Activated naive CD8-positive, alpha-beta T cell treated with anti-CD3 and anti-CD28 coated beads for 36 hours (primary cell): Measurements from ENCODE around the gene WFDC10B. TPM values are rescaled to one million over a fixed set of nuclear protein-coding genes. Genes with fewer than 3 reads are reported as not detected.
"Not testable (repeated sequence)": the region's sequence is repeated elsewhere in the genome, so short reads cannot be mapped to it uniquely, and the experiment has no call there.

Source experiments
- DNase-seq: peaks from one replicate; pipeline ENCODE4 v3.0.0; 2021
- H3K27ac Mint-ChIP-seq: one replicate; pipeline ENCODE4 v1.8.0; 2022; ENCODE audit warnings: mild to moderate bottlenecking, moderate library complexity, mixed read lengths
- H3K27me3 Mint-ChIP-seq: one replicate; pipeline ENCODE4 v1.8.0; 2022; ENCODE audit warnings: mild to moderate bottlenecking, mixed read lengths
- H3K36me3 Mint-ChIP-seq: one replicate; pipeline ENCODE4 v1.8.0; 2021; ENCODE audit warnings: mild to moderate bottlenecking, mixed read lengths
- H3K4me1 Mint-ChIP-seq: one replicate; pipeline ENCODE4 v1.8.0; 2021; ENCODE audit warnings: mixed read lengths
- H3K4me3 Mint-ChIP-seq: one replicate; pipeline ENCODE4 v1.8.0; 2022; ENCODE audit warnings: mild to moderate bottlenecking, moderate library complexity, mixed read lengths
- H3K9me3 Mint-ChIP-seq: one replicate; pipeline ENCODE4 v1.8.0; 2022; ENCODE audit warnings: mixed read lengths
- total RNA-seq, 2 experiments: library from RNA; stranded (reverse); gene quantifications; one replicate each; pipeline ENCODE4 v1.2.3, GENCODE V29; 2021

WFDC10B gene
- total RNA-seq, 2 experiments from 2014 or later = not detected

DNA sequence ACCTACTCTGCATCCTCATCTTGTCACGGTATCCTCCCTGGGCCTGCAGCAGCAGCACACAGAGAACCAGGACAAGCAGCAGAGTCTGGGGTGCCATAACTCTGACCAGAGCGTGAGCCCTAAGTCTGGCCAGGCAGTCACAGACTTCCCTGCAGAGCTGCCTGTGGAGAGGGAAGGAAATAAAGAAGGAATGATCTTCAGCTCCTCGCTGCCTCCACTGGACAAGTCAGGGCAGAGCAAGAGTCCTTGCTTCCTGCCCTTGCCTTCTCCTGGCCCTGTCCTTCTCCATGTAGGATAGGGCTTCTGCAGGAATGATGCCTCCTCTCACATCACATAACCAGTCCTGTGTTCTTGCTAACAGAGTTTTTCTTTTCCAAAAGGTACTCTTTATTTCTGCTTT, 18.9 kb downstream of the WFDC10B start:
- peaks cover 2% of the 10 kb centered on the region for H3K9me3 Mint-ChIP-seq
- H3K27ac Mint-ChIP-seq = no peak overlapping the region
- peaks cover 21% of the 10 kb centered on the region for H3K27me3 Mint-ChIP-seq
- H3K4me3 Mint-ChIP-seq = no peak overlapping the region
- no peaks in the 10 kb centered on the region for H3K36me3 Mint-ChIP-seq
- DNase-seq = no peak
- no peaks in the 10 kb centered on the region for H3K4me1 Mint-ChIP-seq

- no peak overlapping the region for H3K27ac Mint-ChIP-seq
- peaks cover 19% of the 10 kb centered on the region for H3K9me3 Mint-ChIP-seq
- no peaks in the 10 kb centered on the region for H3K36me3 Mint-ChIP-seq
- H3K4me1 Mint-ChIP-seq = no peaks in the 10 kb centered on the region
- H3K27me3 Mint-ChIP-seq = peaks cover 19% of the 10 kb centered on the region
- DNase-seq = no peak
- no peak overlapping the region for H3K4me3 Mint-ChIP-seq
Observed at GRCh38 chr20:45679650-45680049, 25.2 kb downstream of the WFDC10B start.

DNA sequence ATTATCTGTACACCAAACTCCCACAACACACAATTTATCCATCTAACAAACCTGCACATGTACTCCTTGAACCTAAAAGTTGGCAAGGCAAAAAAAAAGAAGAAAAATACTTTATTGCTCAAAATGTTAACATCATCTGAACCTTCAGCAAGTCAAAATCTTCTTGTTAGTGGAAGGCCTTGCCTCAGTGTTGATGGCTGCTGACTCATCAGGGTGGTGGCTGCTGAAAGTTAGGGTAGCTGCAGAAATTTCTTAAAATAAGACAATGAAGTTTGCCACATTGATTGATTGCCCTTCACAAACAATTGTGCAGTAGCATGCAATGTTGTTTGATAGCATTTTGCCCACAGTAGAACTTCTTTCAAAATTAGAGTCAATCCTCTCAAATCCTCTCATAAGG, 32.1 kb downstream of the WFDC10B start:
- Mint-ChIP-seq H3K36me3 (no peaks in the 10 kb centered on the region), H3K27me3 (peaks cover 37% of the 10 kb centered on the region), H3K27ac (no peak overlapping the region), H3K4me3 (no peak overlapping the region), H3K9me3 (peaks cover 6% of the 10 kb centered on the region), H3K4me1 (no peaks in the 10 kb centered on the region)
- DNase-seq = no peak

- H3K9me3 Mint-ChIP-seq = no peaks in the 10 kb centered on the region
- H3K4me3 Mint-ChIP-seq = no peak within 1 kb of the TSS
- no peaks in the 10 kb centered on the region for H3K36me3 Mint-ChIP-seq
- peaks cover 28% of the 10 kb centered on the region for H3K27me3 Mint-ChIP-seq
- no peak for DNase-seq
- no peak within 1 kb of the TSS for H3K27ac Mint-ChIP-seq
- H3K4me1 Mint-ChIP-seq = no peaks in the 10 kb centered on the region
Observed at GRCh38 chr20:45670139-45670538, 34.7 kb downstream of the WFDC10B start, which contains the start of gene WFDC11. WFDC11 (minus strand) TSS chr20:45670239; CDS start chr20:45650600, 19,639 bp downstream.

GRCh38 chr20:45657038-45657437, 47.8 kb downstream of the WFDC10B start:
- H3K4me3 Mint-ChIP-seq, H3K27me3 Mint-ChIP-seq, H3K4me1 Mint-ChIP-seq, H3K36me3 Mint-ChIP-seq, H3K9me3 Mint-ChIP-seq, H3K27ac Mint-ChIP-seq, DNase-seq: not testable (repeated sequence)

GRCh38 chr20:45651726-45652125, 53.1 kb downstream of the WFDC10B start:
- H3K36me3 Mint-ChIP-seq = not testable (repeated sequence)

DNA sequence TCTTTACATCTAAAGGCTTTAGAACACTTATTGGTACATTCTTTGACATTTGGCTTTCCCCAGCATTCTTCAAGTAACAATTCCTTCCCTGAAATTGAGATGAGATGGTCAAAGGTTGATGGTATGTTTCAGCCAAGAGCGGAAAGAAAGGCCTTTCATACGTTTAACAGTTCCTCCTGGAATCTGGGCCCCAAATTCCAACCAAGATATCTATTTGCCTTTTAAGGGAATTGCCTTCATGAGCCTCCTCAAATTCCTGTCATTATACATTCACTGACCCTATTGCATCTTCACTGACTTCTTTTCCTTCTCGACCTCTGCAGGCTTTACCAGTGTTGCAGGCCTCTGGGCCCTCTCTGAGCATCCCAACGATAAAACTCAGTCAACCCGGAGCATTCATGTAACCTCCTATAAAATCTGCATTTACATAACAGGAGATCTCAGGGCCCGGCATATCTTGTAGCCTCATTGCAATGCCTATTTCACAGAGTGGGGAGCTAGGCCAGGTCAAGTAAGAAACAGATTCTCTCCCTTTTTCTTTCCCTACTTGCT, 55.4 kb downstream of the WFDC10B start:
- Mint-ChIP-seq H3K36me3 (no peaks in the 10 kb centered on the region), H3K4me1 (no peaks in the 10 kb centered on the region), H3K4me3 (no peak overlapping the region), H3K9me3 (no peaks in the 10 kb centered on the region), H3K27ac (no peak overlapping the region), H3K27me3 (peaks cover 10% of the 10 kb centered on the region)
- no peak for DNase-seq

More at GRCh38 chr20:45651726-45652125, 53.1 kb downstream of the WFDC10B start:
- H3K9me3 Mint-ChIP-seq, H3K27me3 Mint-ChIP-seq, H3K27ac Mint-ChIP-seq, DNase-seq, H3K4me3 Mint-ChIP-seq, H3K4me1 Mint-ChIP-seq: not testable (repeated sequence)

GRCh38 chr20:45647441-45648050, 57.3 kb downstream of the WFDC10B start:
- H3K36me3 Mint-ChIP-seq = no peaks in the 10 kb centered on the region

GRCh38 chr20:45646875-45647274, 57.9 kb downstream of the WFDC10B start:
- no peak overlapping the region for H3K4me3 Mint-ChIP-seq
- no peaks in the 10 kb centered on the region for H3K36me3 Mint-ChIP-seq
- H3K4me1 Mint-ChIP-seq = no peaks in the 10 kb centered on the region
- H3K27ac Mint-ChIP-seq = no peak overlapping the region
- H3K27me3 Mint-ChIP-seq = peaks cover 18% of the 10 kb centered on the region
- DNase-seq = no peak
- H3K9me3 Mint-ChIP-seq = no peaks in the 10 kb centered on the region

More at GRCh38 chr20:45647441-45648050, 57.3 kb downstream of the WFDC10B start:
- Mint-ChIP-seq H3K4me3 (no peak overlapping the region), H3K4me1 (no peaks in the 10 kb centered on the region), H3K9me3 (no peaks in the 10 kb centered on the region), H3K27me3 (peaks cover 16% of the 10 kb centered on the region), H3K27ac (no peak overlapping the region)
- no peak for DNase-seq

- H3K27me3 Mint-ChIP-seq = peaks cover 14% of the 10 kb centered on the region
- DNase-seq, H3K27ac Mint-ChIP-seq, H3K36me3 Mint-ChIP-seq, H3K4me1 Mint-ChIP-seq, H3K4me3 Mint-ChIP-seq, H3K9me3 Mint-ChIP-seq: not testable (repeated sequence)
Observed at GRCh38 chr20:45645869-45646268, 59.0 kb downstream of the WFDC10B start.

- not testable (repeated sequence) for H3K27ac Mint-ChIP-seq, H3K4me1 Mint-ChIP-seq, H3K4me3 Mint-ChIP-seq, H3K9me3 Mint-ChIP-seq, DNase-seq, H3K36me3 Mint-ChIP-seq
- peaks cover 35% of the 10 kb centered on the region for H3K27me3 Mint-ChIP-seq
Observed at GRCh38 chr20:45641076-45641475, 63.7 kb downstream of the WFDC10B start.

- no peaks in the 10 kb centered on the region for H3K4me1 Mint-ChIP-seq
- no peaks in the 10 kb centered on the region for H3K36me3 Mint-ChIP-seq
- no peak for DNase-seq
- no peaks in the 10 kb centered on the region for H3K9me3 Mint-ChIP-seq
- H3K4me3 Mint-ChIP-seq = no peak overlapping the region
- H3K27ac Mint-ChIP-seq = no peak overlapping the region
- H3K27me3 Mint-ChIP-seq = peaks cover 33% of the 10 kb centered on the region
Observed at GRCh38 chr20:45639687-45640086, 65.1 kb downstream of the WFDC10B start.

DNA sequence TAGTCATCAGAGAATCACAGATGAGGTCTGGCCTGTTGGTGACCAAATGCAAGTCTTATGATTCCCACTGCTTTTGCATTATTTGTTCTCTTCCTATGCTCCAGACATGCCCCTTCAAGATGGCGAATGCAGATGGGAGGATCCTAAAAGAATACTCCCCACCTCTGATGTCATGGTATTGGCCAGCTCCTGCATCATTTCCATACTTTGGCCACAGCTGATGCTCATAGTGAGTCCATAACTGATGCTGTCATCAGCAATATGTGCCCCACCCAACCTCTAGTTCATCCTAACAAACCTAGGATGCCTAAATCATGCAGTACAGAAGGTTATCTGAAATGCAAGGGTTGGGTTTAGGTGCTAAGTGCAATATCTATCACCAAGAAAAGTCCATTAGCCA, 68.3 kb downstream of the WFDC10B start:
- peaks cover 41% of the 10 kb centered on the region for H3K27me3 Mint-ChIP-seq
- H3K27ac Mint-ChIP-seq = no peak overlapping the region
- no peaks in the 10 kb centered on the region for H3K36me3 Mint-ChIP-seq
- H3K9me3 Mint-ChIP-seq = no peaks in the 10 kb centered on the region
- H3K4me3 Mint-ChIP-seq = no peak overlapping the region
- no peak for DNase-seq
- no peaks in the 10 kb centered on the region for H3K4me1 Mint-ChIP-seq
